ENCODE data around the gene HIBADH.

Gene HIBADH

GRCh38 chr7:27661811-27662489, 733 bp downstream of the HIBADH start:
- DNase-seq (ENCODE audit: low spot score): no peak
- no peak for TF ChIP-seq CTCF (IDR thresholded peaks at IDR 0.05; ENCODE audit: poor library complexity, severe bottlenecking)
- no peaks in the 10 kb centered on the region for H3K9me3 ChIP-seq (ENCODE audit: severe bottlenecking)
- peak overlapping the region; percentile 93 for H3K4me3 ChIP-seq (ENCODE audit: severe bottlenecking)
- H3K4me1 ChIP-seq (ENCODE audit: insufficient read depth, poor library complexity, severe bottlenecking): no peaks in the 10 kb centered on the region
- peak overlapping the region; percentile 54 for H3K27ac ChIP-seq (ENCODE audit: poor library complexity, severe bottlenecking)
- H3K36me3 ChIP-seq (ENCODE audit: low read depth): peaks cover 13% of the 10 kb centered on the region
- H3K27me3 ChIP-seq (ENCODE audit: insufficient read depth, poor library complexity, severe bottlenecking): no peaks in the 10 kb centered on the region
- ATAC-seq (ENCODE audit: low read depth): no peak

DNA sequence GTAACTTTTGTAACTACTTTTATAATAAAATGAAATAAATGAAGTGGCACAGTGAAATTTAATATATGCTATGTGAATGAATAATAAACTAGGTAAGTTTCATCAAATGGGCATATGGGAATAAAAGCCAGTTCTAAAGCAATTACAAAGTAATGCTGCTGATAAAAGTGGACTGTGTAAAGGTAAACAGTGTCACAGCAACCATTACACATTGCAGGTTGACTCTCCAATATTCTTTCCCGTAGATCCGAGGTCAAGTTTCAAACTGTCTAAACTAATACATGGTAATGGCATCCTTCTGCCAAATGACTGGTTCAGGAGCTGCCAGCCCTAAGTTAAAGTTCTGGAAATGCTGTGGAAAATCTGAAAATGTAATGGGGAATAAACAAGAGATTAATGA, 6.0 kb downstream of the HIBADH start:
- DNase-seq (ENCODE audit: low spot score): no peak
- Histone ChIP-seq H3K9me3 (ENCODE audit: severe bottlenecking) (no peaks in the 10 kb centered on the region), H3K4me3 (ENCODE audit: severe bottlenecking) (no peak overlapping the region), H3K27ac (ENCODE audit: poor library complexity, severe bottlenecking) (no peak overlapping the region), H3K36me3 (ENCODE audit: low read depth) (peaks cover 22% of the 10 kb centered on the region), H3K27me3 (ENCODE audit: insufficient read depth, poor library complexity, severe bottlenecking) (no peaks in the 10 kb centered on the region), H3K4me1 (ENCODE audit: insufficient read depth, poor library complexity, severe bottlenecking) (no peaks in the 10 kb centered on the region)
- TF ChIP-seq CTCF (IDR thresholded peaks at IDR 0.05; ENCODE audit: poor library complexity, severe bottlenecking): no peak
- ATAC-seq (ENCODE audit: low read depth): no peak

GRCh38 chr7:27655184-27655583, 7.5 kb downstream of the HIBADH start:
- TF ChIP-seq CTCF (IDR thresholded peaks at IDR 0.05; ENCODE audit: poor library complexity, severe bottlenecking): no peak
- Histone ChIP-seq H3K27ac (ENCODE audit: poor library complexity, severe bottlenecking) (no peak overlapping the region), H3K27me3 (ENCODE audit: insufficient read depth, poor library complexity, severe bottlenecking) (no peaks in the 10 kb centered on the region), H3K4me1 (ENCODE audit: insufficient read depth, poor library complexity, severe bottlenecking) (no peaks in the 10 kb centered on the region), H3K9me3 (ENCODE audit: severe bottlenecking) (no peaks in the 10 kb centered on the region), H3K4me3 (ENCODE audit: severe bottlenecking) (no peak overlapping the region), H3K36me3 (ENCODE audit: low read depth) (peaks cover 25% of the 10 kb centered on the region)
- ATAC-seq (ENCODE audit: low read depth) (no peak), DNase-seq (ENCODE audit: low spot score) (no peak)

GRCh38 chr7:27652518-27652917, 10.2 kb downstream of the HIBADH start:
- H3K27me3 ChIP-seq (ENCODE audit: insufficient read depth, poor library complexity, severe bottlenecking): no peaks in the 10 kb centered on the region

More at GRCh38 chr7:27652518-27652917, 10.2 kb downstream of the HIBADH start:
- DNase-seq (ENCODE audit: low spot score) (no peak), ATAC-seq (ENCODE audit: low read depth) (no peak)
- no peak overlapping the region for H3K4me3 ChIP-seq (ENCODE audit: severe bottlenecking)
- TF ChIP-seq CTCF (IDR thresholded peaks at IDR 0.05; ENCODE audit: poor library complexity, severe bottlenecking): no peak
- no peaks in the 10 kb centered on the region for H3K9me3 ChIP-seq (ENCODE audit: severe bottlenecking)
- peaks cover 3% of the 10 kb centered on the region for H3K4me1 ChIP-seq (ENCODE audit: insufficient read depth, poor library complexity, severe bottlenecking)
- H3K36me3 ChIP-seq (ENCODE audit: low read depth): peaks cover 31% of the 10 kb centered on the region
- H3K27ac ChIP-seq (ENCODE audit: poor library complexity, severe bottlenecking): no peak overlapping the region

Data from RWPE2 (cell line).